Gastroesophageal sphincter (tissue), 3 donors: ENCODE data around the gene CDC5L.

Experiments
- EP300 ChIP-seq: sonication (generic); formaldehyde crosslinking; IDR thresholded peaks from one replicate; pipeline ENCODE4 v1.6.1; 2017; ENCODE audit warnings: antibody characterized with exemption, mild to moderate bottlenecking
- POLR2A ChIP-seq, 2 donors: fragments of 450-650 bp; IDR thresholded peaks; one replicate each; pipeline ENCODE4 v1.6.1; 2017; ENCODE audit warnings: antibody characterized with exemption in 2 of 2, mild to moderate bottlenecking in 2 of 2, moderate library complexity in 1 of 2
- POLR2AphosphoS5 ChIP-seq: sonication (generic); formaldehyde crosslinking; IDR thresholded peaks from one replicate; pipeline ENCODE4 v1.6.1; 2017; ENCODE audit warnings: antibody characterized with exemption
- TF ChIP-seq, protein P1 (sequence below), 4 experiments: fragments of 200-600 bp in 2 of 4; fragments of 450-650 bp in 2 of 4; sonication (generic) in 1 of 4; IDR thresholded peaks; one replicate each; pipeline ENCODE4 v1.5.1; 2017 to 2019; ENCODE audit warnings: antibody characterized with exemption in 4 of 4, mild to moderate bottlenecking in 2 of 4, moderate library complexity in 2 of 4

DNA sequence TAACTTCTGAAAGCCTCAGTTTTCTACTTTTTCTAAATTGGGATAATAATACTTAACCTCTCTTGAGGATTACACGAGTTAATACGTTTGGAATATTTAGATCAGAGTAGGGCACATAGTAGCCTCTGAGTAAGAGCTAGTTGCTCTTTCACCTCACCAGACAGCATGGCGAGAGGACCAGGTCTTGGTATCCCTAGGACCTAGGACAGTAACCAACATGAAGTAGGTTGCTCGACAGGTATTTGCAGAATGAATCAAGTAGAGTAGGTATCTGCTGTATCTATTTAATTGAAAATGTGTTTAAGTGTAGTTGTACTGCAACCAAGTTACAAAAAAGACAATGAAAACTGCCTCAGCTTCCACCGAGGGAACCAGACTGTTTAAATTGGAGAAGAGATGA is 1.4 kb downstream of the CDC5L start:
- TF ChIP-seq POLR2A (IDR thresholded peaks at IDR 0.05) (no peak), POLR2AphosphoS5 (no peak), EP300 (no peak)
- TF ChIP-seq, protein P1, sequence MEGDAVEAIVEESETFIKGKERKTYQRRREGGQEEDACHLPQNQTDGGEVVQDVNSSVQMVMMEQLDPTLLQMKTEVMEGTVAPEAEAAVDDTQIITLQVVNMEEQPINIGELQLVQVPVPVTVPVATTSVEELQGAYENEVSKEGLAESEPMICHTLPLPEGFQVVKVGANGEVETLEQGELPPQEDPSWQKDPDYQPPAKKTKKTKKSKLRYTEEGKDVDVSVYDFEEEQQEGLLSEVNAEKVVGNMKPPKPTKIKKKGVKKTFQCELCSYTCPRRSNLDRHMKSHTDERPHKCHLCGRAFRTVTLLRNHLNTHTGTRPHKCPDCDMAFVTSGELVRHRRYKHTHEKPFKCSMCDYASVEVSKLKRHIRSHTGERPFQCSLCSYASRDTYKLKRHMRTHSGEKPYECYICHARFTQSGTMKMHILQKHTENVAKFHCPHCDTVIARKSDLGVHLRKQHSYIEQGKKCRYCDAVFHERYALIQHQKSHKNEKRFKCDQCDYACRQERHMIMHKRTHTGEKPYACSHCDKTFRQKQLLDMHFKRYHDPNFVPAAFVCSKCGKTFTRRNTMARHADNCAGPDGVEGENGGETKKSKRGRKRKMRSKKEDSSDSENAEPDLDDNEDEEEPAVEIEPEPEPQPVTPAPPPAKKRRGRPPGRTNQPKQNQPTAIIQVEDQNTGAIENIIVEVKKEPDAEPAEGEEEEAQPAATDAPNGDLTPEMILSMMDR (IDR thresholded peaks at IDR 0.05), result no peak
